ENCODE measurements around the gene CEP70. TPM values are rescaled to one million over a fixed set of nuclear protein-coding genes. Genes with fewer than 3 reads are reported as not detected.

The CEP70 gene
- polyA plus RNA-seq, 3 donors = 36.2 to 41.0 (median 39.9) TPM

DNA sequence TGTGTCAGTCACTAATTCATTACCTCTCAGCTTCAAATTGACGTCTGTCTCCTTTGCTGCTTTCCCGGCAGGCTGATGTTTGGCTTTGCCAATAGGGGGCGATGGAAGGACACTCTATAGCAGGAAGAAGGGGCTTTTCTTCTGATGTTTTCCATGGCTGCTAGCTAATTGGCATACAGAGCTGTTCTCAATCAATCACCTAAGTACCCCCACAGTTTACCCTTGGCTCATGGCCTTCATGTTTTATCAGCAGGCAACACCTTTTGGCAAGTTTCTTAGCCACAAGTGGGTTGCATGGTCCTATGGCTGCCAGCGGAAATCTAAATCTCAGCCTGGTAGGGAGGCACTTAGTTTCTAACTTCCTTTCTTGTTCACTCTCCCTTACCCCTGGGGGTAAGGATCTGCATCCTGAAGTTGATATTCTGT, 114.6 kb downstream of the CEP70 start:
- peak in 7 of 11 donors; percentile 6 to 20 (median 9) for DNase-seq (ENCODE audit: extremely low read depth in 1 of 11, low read depth in 9 of 11, low spot score in 4 of 11)

DNA sequence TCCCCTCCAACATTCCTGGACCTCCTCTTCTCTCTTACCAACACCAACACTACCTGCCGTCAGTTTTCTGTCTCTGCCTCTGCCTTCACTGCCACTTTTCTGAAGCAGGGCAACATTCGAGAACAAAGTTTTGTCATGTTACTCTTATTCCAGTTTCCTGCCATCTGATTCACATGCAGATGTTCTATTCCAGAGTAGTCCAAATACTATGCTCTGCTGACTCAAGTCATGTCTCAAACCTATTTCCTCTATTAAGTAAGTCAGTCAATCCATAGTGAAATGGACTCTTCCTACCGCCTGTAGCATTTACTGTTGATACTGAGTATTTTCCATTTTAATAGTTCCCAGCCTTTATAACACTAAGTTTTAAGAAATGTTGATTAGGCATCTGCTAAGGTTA, 116.3 kb downstream of the CEP70 start:
- DNase-seq (ENCODE audit: extremely low read depth in 1 of 11, low read depth in 9 of 11, low spot score in 4 of 11) = no peak

DNA sequence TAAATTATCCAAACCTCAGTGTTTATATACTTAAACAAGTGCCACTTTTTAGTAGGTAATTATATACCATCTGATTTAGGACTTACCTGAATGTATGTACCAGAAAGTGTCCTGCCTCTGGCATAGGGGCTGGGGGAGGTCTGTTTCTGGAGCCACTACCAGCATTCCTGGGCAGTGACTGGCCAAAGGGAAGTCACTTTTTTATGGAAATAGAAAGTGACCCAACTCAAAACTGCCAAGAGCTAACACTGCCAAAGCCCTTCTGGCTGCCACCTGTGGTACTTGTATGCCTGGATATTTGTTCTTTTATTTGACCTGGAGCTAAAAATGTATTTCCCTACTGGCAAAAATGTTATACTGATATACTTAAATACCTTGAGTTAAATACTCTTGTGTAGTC, 116.9 kb downstream of the CEP70 start:
- no peak for DNase-seq (ENCODE audit: extremely low read depth in 1 of 11, low read depth in 9 of 11, low spot score in 4 of 11)

DNA sequence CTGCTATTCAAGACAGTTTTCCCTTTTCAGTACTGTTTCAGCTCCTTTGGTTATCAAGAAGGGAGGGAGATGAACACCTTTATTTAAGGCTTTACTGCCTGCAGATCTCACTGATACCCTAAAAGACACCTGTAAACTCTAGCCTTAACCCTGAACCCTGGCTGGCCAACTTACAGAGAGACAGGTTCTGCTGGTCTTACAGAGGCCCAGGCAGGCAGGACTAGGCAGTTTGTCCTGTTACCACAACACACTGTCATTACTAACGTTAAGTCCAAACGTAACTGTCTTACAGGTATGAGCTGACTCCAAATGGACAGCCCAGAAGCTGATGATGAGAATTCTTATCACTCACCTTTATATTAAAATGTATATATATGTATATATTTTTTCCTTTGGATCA, 117.5 kb downstream of the CEP70 start:
- no peak for DNase-seq (ENCODE audit: extremely low read depth in 1 of 11, low read depth in 9 of 11, low spot score in 4 of 11)

DNA sequence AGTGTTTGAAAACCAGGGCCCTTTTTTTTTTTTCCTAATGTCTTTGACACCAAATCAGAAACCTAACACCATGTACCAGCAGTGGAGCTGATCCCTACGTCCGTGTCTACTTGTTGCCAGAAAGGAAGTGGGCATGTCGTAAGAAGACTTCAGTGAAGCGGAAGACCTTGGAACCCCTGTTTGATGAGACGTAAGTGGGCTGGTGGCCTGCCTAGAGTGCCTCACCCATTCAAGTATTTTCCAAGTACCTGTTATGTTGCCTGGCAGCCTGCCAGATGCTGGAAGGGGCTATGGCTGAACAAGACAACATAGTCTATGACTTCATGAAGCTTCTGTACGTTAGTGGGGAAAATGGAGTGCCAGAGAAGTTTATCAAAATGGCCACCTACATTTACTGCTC, 119.9 kb downstream of the CEP70 start:
- DNase-seq (ENCODE audit: extremely low read depth in 1 of 11, low read depth in 9 of 11, low spot score in 4 of 11) = no peak

DNA sequence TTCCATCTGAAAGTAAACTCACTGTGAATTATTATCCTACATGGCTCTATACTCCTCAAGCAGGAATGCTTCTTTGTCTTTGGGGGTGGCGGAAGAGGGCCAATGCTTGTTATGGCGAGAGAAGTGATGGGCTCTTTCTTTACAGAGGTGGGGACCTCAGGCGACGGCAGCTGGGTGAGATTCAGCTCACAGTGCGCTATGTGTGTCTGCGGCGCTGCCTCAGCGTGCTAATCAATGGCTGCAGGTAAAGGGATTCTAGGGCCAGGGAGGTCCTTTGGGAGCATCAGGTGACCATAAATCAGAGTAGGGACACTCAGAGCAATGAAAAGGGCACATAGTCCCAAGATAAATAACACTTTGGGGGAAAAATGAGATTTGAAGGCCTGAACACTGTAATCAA, 120.7 kb downstream of the CEP70 start:
- no peak for DNase-seq (ENCODE audit: extremely low read depth in 1 of 11, low read depth in 9 of 11, low spot score in 4 of 11)

DNA sequence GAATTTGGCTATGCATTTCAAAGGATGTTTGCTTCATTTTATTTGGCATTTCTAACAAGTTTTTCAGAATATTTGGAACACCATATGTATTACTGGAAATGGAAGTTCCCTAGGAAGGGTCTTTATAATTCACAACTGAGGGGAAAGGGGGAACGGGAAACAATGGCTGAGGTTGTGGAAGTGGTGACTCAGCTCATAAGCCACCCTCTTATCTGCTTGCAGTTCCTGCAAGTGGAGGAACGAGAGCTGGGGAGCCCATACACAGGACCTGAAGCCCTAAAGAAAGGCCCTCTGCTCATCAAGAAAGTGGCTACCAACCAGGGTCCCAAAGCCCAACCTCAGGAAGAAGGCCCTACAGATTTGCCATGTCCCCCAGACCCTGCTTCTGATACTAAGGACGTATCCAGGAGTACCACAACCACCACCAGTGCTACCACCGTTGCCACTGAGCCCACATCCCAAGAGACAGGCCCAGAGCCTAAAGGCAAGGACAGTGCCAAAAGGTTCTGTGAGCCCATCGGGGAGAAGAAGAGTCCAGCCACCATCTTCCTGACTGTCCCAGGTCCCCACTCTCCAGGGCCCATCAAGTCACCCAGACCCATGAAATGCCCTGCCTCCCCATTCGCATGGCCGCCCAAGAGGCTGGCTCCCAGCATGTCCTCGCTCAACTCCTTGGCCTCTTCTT, 121.8 kb downstream of the CEP70 start:
- DNase-seq (ENCODE audit: extremely low read depth in 1 of 11, low read depth in 9 of 11, low spot score in 4 of 11) = no peak

DNA sequence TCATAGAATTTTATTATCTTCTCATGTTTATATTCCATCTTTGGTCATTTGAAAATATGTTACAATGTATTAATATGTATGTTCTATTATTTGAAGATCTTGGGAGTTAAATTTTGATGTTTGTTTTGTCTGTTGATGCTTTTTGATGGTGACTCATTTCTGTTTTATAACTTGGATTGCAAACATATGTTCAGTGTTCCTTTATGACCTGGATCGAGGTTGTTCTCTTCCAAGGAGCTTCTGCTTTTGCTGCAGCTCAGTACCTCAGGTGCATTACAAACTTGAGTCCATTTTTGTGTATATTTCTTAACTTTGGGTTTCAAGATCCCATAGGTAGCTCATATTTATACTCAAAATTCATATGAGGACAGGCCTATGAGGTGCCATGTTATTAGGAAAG, 122.6 kb downstream of the CEP70 start:
- DNase-seq (ENCODE audit: extremely low read depth in 1 of 11, low read depth in 9 of 11, low spot score in 4 of 11) = no peak

DNA sequence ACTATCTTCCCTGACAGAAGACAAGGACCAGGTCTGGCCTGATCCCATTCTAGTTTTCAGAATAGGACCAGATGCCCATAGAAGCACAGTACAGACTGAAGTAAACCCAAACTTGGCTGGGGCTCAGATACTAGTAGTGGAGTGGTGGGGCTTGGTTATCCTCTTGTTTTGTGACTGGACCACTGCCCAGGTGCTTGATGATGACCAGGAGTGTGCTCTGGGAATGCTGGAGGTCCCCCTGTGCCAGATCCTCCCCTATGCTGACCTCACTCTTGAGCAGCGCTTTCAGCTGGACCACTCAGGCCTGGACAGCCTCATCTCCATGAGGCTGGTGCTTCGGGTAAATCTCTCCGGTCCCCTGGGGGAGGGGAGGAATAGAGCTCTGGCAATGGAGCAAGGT, 123.4 kb downstream of the CEP70 start:
- DNase-seq (ENCODE audit: extremely low read depth in 1 of 11, low read depth in 9 of 11, low spot score in 4 of 11) = no peak

DNA sequence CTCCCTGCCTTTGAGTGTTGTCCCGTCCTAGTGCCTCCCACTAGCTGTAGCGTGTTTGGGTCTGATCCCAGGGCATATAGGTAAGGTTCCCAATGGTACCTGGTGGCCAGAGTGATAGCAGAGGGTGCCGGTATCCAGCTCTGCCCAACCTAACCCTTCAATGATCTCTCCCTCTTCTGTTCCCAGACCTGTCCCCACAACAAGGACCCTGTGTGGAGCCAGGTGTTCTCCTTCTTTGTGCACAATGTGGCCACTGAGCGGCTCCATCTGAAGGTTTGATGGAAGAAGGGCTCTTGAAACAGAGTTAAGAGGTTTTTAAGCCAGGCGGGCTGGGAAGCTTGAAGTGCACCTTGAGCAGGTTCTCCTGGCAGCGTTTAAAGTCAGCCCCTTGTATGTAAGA, 124.2 kb downstream of the CEP70 start:
- DNase-seq (ENCODE audit: extremely low read depth in 1 of 11, low read depth in 9 of 11, low spot score in 4 of 11) = no peak

DNA sequence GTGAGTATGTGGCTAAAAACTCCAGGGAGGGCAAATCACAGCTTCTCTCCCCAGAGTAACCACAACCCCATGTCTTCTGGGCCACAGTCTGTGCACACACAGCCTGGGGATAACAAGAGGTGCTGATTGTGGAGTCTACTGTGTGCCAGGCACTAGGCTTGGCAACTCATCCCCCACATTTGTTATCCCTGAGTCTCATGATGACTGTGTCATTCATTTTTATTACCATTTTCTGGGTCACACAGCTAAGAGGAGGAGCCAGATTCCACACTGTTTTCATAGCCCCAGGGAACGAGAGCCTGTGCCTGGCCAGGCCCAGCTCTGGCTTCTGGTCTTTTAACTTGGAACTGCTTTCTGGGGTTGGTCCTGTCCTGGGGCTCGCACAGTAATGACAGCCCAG, 125.2 kb downstream of the CEP70 start:
- DNase-seq (ENCODE audit: extremely low read depth in 1 of 11, low read depth in 9 of 11, low spot score in 4 of 11) = no peak

DNA sequence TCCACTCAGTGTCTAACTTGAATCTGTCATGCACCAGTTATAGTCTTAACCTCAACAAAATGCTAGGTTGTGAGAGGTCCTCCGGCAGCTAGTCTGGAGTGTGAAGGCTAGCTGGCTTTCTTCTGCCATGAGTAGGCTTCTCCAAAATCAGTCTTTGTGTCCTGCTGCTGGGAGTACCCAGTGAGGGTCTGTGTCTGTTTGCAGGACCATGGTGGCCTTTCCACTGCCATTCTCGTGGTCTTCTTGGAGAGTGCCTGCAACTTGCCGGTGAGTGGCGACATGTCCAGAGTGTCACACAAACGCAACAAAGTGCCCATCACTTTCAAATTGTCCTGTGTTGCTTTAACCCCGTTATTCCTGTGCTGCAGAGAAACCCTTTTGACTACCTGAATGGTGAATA, 125.6 kb downstream of the CEP70 start:
- DNase-seq (ENCODE audit: extremely low read depth in 1 of 11, low read depth in 9 of 11, low spot score in 4 of 11) = no peak

DNA sequence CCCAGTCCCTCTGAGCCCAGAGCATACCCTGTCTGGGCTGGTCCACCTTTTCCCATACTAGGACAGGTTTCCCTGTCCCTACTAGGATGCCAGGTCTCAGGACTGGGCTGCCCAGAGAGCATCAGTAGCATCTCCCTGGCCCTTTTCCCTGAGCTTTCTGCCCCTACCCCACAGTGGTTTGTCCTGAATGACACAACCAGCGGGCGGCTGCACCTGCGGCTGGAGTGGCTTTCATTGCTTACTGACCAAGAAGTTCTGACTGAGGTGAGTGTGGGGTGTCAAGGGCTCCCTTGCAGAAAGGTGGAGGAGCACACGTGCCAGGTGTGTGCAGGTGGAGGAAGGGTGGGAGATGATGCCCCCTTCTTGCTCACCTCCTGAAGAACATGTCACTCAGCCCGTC, 126.1 kb downstream of the CEP70 start:
- no peak for DNase-seq (ENCODE audit: extremely low read depth in 1 of 11, low read depth in 9 of 11, low spot score in 4 of 11)

DNA sequence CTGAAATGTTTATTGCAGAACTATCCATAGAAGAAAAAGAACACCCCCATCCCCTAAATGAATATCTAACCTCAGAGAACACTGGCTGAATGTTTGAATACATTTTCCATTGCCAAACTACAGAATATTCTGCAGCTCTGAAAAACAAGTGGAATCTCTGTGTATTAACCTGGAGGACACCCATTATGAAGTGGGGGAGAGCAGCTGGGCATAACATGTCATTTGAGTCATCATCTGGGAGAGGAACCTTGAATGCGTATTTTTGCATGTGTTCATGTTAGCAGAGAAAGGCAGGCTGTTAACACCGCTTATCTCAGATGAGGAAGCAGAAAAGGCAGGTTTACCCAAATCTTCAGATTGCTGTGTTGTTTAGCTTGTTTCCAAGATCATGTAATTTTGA, 128.1 kb downstream of the CEP70 start:
- DNase-seq (ENCODE audit: extremely low read depth in 1 of 11, low read depth in 9 of 11, low spot score in 4 of 11) = no peak

DNA sequence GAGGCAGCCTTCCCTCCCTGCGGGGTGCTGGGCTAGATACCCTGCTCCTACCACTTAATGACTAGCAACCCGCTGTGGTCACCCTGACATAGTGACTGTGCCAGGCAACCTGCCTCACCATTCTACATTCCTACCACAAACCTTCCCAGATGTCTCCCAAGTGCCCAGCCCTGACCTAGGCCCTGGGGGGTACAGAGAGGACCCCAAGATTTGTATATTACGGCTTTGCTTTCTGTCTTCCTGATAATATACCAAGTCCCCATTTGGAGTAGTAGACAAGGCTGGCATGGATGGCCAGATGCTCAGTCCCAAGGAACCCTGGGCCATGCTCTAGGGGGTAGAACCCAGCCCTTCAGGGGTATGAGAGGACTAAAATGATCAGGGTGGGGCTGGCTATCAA, 128.6 kb downstream of the CEP70 start:
- DNase-seq (ENCODE audit: extremely low read depth in 1 of 11, low read depth in 9 of 11, low spot score in 4 of 11) = no peak

DNA sequence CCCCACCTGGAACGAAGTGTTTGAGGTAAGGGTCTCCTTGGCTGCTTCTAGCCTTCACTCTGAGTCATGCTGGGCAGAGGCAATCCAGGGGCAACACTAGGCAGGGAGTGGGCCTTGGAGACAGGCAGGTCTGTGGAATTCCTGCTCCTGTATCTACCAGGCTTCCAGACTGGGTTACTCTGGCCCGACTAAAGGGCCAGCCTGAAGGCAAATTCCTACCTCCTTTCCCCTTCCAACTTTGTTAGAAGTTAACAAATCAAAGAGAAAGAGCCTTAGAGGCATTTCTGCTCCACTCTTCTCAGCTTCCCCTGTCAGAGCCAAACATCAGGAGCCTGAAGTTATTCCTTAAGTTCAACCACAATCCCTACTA, 129.6 kb downstream of the CEP70 start:
- no peak for DNase-seq (ENCODE audit: extremely low read depth in 1 of 11, low read depth in 9 of 11, low spot score in 4 of 11)

DNA sequence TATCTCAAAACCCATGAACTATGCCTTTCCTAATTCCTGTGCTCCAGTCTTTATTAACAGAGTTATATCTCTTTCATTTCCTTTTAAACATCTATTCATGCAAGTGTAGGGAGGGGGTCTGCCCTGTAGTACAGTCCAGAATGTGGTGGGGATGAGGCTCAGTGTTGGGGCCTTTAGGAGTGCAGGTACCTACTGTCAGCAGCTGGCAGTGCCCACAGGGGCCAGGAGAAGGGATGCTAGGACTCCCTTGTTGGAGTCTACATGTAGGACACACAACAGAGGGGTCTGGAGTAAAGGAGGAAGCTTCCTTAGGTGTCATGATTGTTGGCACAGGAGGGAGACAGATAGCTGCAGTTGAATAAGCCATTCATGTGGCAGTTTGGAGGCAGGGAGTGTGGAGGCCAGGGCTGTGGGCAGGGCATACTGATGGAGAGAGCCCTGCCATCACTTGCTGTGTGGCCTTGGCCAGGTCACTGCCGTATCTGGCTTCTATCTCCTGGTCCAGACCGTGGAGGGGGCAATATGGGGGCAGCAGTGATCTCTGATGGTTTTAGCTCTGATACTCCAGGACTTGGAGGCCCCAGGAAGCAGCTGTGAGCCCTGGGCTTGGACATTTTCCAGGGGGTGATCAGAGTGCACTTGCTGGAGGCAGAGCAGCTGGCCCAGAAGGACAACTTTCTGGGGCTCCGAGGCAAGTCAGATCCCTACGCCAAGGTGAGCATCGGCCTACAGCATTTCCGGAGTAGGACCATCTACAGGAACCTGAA, 130.2 kb downstream of the CEP70 start:
- DNase-seq (ENCODE audit: extremely low read depth in 1 of 11, low read depth in 9 of 11, low spot score in 4 of 11) = no peak

DNA sequence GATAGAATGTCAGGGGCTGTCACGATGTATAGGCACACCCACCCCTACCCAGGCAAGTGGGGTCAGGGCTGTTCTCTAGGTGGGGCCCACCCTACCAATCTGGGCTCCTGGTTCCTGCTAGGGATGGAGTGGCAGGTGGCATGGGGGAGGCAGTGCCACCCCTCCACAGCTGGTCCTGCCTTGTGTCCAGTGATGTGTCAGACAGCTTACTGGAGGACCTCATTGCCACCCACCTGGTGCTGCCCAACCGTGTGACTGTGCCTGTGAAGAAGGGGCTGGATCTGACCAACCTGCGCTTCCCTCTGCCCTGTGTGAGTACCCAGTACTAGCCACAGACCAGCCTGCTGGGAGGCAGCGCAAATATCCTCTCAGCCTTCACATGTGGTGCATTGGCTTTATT, 132.2 kb downstream of the CEP70 start:
- no peak for DNase-seq (ENCODE audit: extremely low read depth in 1 of 11, low read depth in 9 of 11, low spot score in 4 of 11)

DNA sequence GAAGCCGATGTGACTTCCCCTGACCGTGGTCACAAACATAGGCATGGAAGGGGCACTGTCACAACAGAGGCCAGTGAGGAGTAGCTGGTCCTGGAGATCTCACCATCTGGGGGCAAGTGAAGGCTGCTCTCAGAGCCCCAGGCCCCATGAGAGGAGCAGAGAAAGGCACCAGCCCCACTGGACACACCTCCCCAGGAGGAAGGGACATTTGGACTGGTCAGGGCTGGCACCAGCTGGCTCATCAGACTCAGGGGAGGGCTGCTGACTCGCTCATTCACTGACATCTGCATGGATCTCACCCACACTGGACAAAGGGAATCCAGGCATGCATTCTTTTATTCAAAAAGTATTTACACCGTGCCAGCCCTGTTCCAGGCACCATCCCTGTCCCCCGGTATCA, 132.8 kb downstream of the CEP70 start:
- DNase-seq (ENCODE audit: extremely low read depth in 1 of 11, low read depth in 9 of 11, low spot score in 4 of 11) = no peak

DNA sequence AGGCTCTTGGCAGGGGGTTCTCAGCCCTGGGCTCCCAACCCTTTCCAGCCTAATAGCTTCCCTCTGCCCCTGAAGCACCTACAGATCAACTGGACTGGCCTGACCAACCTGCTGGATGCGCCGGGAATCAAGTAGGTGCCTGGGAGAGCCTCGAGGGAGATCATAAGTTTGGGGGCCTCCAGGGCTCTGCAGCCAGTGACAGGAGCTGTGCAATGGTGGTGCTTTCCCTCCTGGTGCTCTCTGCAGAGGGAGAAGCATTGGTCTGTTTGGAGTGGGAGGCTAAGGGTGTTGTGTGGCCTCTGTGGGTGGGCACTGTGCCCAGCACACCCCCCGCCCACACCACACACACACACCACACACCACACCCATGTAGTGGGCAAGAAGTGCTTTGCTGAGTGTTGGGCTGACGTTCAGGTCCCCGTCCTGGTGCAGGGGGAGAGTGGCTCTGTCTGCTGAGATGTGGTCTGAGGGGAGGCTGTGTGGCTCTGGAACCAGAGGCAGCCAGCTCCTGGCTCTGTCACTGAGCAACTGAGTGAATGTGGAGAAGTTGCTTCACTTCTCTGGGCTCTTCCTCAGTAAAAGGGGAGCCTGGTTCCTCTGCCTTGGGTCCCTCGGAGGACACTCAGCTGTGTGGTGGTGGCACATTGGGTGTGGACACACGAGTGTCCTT, 133.4 kb downstream of the CEP70 start:
- no peak for DNase-seq (ENCODE audit: extremely low read depth in 1 of 11, low read depth in 9 of 11, low spot score in 4 of 11)

Measured in renal cortex interstitium (tissue), 11 donors.